ENCODE results near the gene ACOX1. TPM values are rescaled to one million over a fixed set of nuclear protein-coding genes. Genes with fewer than 3 reads are reported as not detected.
A peak's percentile ranks its signal among the peaks of the same experiment; 100 is the strongest.

ACOX1 gene
- total RNA-seq, 1 donor from 2014 or later: 52.9 TPM

DNA sequence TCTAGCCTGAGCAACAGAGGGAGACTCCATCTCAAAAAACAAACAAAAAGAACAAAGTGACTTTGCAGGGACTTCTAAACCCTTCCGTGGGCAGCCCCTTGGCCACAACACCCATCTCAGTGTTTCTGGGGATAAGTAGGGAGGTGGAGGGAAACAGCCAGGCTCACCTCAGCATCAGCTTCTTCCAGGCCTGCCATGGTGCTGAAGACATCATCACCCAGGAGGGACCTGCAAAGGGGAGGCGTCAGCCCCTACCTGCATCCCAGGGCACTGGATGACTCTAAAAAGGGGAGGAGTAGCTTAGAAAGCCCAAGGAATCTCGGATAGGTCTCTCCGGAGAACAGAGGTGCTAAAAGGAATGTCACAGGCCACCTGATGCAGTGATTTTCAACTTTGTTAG is 47.9 kb downstream of the ACOX1 start:
- TF ChIP-seq, protein P1, sequence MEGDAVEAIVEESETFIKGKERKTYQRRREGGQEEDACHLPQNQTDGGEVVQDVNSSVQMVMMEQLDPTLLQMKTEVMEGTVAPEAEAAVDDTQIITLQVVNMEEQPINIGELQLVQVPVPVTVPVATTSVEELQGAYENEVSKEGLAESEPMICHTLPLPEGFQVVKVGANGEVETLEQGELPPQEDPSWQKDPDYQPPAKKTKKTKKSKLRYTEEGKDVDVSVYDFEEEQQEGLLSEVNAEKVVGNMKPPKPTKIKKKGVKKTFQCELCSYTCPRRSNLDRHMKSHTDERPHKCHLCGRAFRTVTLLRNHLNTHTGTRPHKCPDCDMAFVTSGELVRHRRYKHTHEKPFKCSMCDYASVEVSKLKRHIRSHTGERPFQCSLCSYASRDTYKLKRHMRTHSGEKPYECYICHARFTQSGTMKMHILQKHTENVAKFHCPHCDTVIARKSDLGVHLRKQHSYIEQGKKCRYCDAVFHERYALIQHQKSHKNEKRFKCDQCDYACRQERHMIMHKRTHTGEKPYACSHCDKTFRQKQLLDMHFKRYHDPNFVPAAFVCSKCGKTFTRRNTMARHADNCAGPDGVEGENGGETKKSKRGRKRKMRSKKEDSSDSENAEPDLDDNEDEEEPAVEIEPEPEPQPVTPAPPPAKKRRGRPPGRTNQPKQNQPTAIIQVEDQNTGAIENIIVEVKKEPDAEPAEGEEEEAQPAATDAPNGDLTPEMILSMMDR (IDR thresholded peaks at IDR 0.05; ENCODE audit: partially characterized antibody, unreplicated experiment): no peak
- Mint-ChIP-seq H3K4me3 (ENCODE audit: unreplicated experiment) (no peak overlapping the region), H3K9me3 (ENCODE audit: unreplicated experiment) (peaks cover 5% of the 10 kb centered on the region), H3K4me1 (ENCODE audit: low read depth, unreplicated experiment) (peaks cover under 1% of the 10 kb centered on the region), H3K36me3 (ENCODE audit: unreplicated experiment) (no peaks in the 10 kb centered on the region), H3K27ac (ENCODE audit: unreplicated experiment) (no peak overlapping the region), H3K27me3 (ENCODE audit: unreplicated experiment) (peaks cover 4% of the 10 kb centered on the region)
- DNase-seq: no peak

DNA sequence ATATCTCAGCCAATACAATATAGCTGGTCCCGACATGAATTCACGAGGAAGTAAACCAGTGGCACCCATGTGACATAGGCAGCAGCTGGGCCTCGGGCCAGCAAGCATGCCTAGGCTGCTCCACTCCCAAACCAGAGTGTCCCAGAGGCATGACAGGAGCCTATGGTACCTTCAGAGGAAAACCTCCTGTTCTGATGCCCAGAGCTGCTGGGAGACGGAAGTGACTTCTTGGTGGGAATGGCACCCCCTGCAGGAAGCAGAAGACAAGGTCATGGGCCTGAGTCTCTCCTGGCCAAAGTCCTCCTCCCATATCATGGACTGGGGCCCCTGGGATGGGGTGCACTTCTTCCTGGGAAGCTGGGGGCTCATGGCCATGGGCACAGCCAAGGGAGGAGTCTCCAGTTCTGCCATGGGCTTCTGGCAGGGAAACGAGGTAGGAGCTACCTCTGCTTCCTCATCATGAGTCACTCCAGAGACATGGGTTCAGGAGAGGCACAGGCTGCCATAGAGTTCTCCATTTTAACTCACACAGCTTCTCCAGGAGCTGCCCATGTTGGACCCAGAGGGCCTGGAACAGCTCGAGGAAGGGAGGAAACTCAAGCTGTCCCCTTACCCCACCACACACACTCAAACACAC is 51.6 kb downstream of the ACOX1 start:
- H3K36me3 Mint-ChIP-seq (ENCODE audit: unreplicated experiment): no peaks in the 10 kb centered on the region
- peaks cover 10% of the 10 kb centered on the region for H3K4me1 Mint-ChIP-seq (ENCODE audit: low read depth, unreplicated experiment)
- peaks cover 5% of the 10 kb centered on the region for H3K9me3 Mint-ChIP-seq (ENCODE audit: unreplicated experiment)
- peaks cover 7% of the 10 kb centered on the region for H3K27me3 Mint-ChIP-seq (ENCODE audit: unreplicated experiment)
- H3K27ac Mint-ChIP-seq (ENCODE audit: unreplicated experiment): no peak overlapping the region
- TF ChIP-seq, protein P1 (IDR thresholded peaks at IDR 0.05; ENCODE audit: partially characterized antibody, unreplicated experiment): peak; percentile 31
- H3K4me3 Mint-ChIP-seq (ENCODE audit: unreplicated experiment): no peak overlapping the region
- no peak for DNase-seq

DNA sequence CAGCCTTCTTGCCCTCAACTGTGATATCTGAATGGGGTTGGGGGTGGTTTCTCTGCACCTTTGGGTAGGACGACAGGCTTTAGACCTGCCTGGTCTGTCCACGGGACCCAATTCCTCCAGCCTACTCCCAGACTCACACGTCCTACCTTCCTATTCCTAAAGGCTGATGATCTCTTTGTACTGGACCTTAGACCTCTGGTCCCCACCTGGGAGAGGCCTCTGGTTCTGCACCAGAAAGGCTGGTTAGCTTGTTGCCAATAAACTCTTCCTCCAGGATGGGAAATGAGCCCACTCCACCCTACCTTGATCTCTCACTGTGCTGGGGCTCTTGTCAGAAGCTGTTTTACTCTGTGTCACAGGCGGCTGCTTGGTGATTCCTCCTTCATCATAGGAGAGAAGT is 52.5 kb downstream of the ACOX1 start:
- Mint-ChIP-seq H3K4me3 (ENCODE audit: unreplicated experiment) (no peak overlapping the region), H3K9me3 (ENCODE audit: unreplicated experiment) (peaks cover 9% of the 10 kb centered on the region), H3K4me1 (ENCODE audit: low read depth, unreplicated experiment) (peaks cover 13% of the 10 kb centered on the region), H3K36me3 (ENCODE audit: unreplicated experiment) (no peaks in the 10 kb centered on the region), H3K27me3 (ENCODE audit: unreplicated experiment) (peaks cover 10% of the 10 kb centered on the region), H3K27ac (ENCODE audit: unreplicated experiment) (peak overlapping the region; percentile 0)
- no peak for DNase-seq
- TF ChIP-seq, protein P1 (IDR thresholded peaks at IDR 0.05; ENCODE audit: partially characterized antibody, unreplicated experiment): no peak

DNA sequence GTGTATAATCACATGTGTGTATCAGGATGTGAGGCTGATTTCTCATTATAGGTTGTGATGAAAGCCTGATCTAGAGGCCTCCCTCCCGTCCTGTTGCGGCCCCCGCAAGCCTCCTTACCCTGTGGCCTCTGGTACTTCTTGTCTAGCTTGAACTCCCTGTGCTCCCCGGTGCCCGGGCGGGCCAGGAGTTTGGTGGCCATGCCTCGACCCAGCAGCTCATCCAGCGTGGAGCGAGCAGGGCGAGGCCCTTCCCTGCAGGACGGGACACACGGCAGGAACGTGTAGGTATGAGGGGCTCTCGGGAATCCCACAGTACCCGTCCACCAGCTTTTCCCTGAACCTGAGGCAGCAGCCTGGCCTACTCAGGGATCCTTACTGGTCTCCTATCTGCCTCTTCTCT is 53.1 kb downstream of the ACOX1 start:
- Mint-ChIP-seq H3K36me3 (ENCODE audit: unreplicated experiment) (no peaks in the 10 kb centered on the region), H3K27ac (ENCODE audit: unreplicated experiment) (no peak overlapping the region), H3K4me3 (ENCODE audit: unreplicated experiment) (no peak overlapping the region), H3K9me3 (ENCODE audit: unreplicated experiment) (peaks cover 9% of the 10 kb centered on the region), H3K4me1 (ENCODE audit: low read depth, unreplicated experiment) (peaks cover 13% of the 10 kb centered on the region), H3K27me3 (ENCODE audit: unreplicated experiment) (peaks cover 8% of the 10 kb centered on the region)
- no peak for DNase-seq
- TF ChIP-seq, protein P1 (IDR thresholded peaks at IDR 0.05; ENCODE audit: partially characterized antibody, unreplicated experiment): no peak

DNA sequence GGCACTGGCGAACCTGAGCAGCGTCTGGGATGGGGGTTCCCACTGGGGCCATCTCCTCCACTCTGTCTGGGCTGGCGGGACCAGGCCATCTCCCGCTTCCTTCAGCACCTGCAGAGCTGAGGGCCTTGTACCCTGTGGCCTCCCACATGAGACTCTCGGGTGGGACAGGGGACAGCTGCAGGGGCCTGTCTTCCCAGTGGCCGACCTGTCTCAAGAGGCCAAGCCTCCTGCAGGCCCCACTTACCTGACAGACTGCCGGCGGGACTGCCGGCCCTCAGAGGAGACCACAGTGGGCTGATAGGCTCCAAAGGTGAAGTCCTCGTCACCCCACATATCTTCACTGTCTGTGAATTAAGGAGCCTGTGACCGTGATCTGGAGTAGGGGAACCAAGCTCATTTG is 53.9 kb downstream of the ACOX1 start:
- TF ChIP-seq, protein P1 (IDR thresholded peaks at IDR 0.05; ENCODE audit: partially characterized antibody, unreplicated experiment): no peak
- H3K36me3 Mint-ChIP-seq (ENCODE audit: unreplicated experiment): no peaks in the 10 kb centered on the region
- peaks cover 13% of the 10 kb centered on the region for H3K4me1 Mint-ChIP-seq (ENCODE audit: low read depth, unreplicated experiment)
- peaks cover 10% of the 10 kb centered on the region for H3K27me3 Mint-ChIP-seq (ENCODE audit: unreplicated experiment)
- DNase-seq: no peak
- H3K9me3 Mint-ChIP-seq (ENCODE audit: unreplicated experiment): peaks cover 9% of the 10 kb centered on the region
- H3K27ac Mint-ChIP-seq (ENCODE audit: unreplicated experiment): peak overlapping the region; percentile 43
- H3K4me3 Mint-ChIP-seq (ENCODE audit: unreplicated experiment): no peak overlapping the region

Data from glutamatergic neuron (in vitro differentiated cells).